Adipose tissue (tissue), 3 donors: ENCODE results near the gene COL25A1. TPM values are rescaled to one million over a fixed set of nuclear protein-coding genes. Genes with fewer than 3 reads are reported as not detected.

Experiments used
- H3K27ac ChIP-seq: one replicate; pipeline ENCODE4 v1.5.1; 2013; ENCODE audit warnings: low read depth, low read length
- WGBS, 3 donors: extraction: QIAGEN DNeasy Blood & Tissue Kit; methylation state at CpG; one replicate each; pipeline ENCODE4 v1.1.7; 2013; 5-methylcytosine and 5-hydroxymethylcytosine counted together
- polyA plus RNA-seq, 3 donors: library from polyadenylated mRNA; stranded (reverse); fragments of 200-250 nt; gene quantifications; one replicate each; pipeline ENCODE4 v1.2.3, GENCODE V29; 2013
- donor health status: healthy with polysubstance abuse.
- donor health status: Bipolar disorder and iron deficiency.
- donor health status: healthy.

COL25A1 gene
- polyA plus RNA-seq, 3 donors: 0.32 to 2.1 (median 1.2) TPM

DNA sequence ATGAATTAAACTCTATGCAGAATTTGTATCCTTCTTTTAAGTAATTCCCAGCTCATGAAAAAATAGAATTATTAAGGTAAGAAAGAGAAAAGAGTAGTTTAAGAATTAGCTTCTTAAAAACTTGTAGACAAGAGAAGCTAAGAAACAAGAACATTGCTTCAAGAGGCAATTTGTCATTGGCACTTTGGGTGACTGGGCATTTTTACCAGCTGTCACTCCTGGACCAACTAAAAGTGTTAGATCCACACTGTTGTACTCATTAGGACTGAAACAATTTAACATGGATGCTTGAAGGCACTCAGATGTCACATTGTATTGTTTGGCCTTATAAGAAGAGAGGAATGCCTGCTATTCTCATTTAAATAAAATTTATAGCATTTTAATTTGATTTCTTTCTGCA, 7.4 kb downstream of the COL25A1 start:
- H3K27ac ChIP-seq: no peak overlapping the region

GRCh38 chr4:109294468-109295020, 7.9 kb downstream of the COL25A1 start:
- H3K27ac ChIP-seq: no peak overlapping the region

DNA sequence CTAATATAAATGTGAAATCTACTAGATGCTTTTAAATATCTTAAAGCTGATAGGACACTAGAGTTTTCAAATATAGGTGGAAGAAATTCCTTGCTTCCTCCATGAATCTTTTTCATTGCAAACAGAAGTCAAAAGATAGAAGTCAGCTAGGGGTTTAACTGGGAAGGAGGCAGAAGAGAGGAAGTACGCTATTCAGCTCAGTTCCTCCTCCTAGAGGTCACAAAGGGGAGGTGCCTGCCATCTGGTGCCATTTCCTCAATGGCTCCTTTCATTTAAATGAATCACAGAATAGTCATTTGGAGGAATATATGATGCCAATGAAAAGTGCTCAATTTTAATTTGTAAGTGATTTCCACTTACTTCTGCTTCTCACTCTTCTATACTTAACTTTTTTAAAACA, 8.5 kb downstream of the COL25A1 start:
- no peak overlapping the region for H3K27ac ChIP-seq
- WGBS, 3 donors: 40 to 52% (median 40%) methylated on average over 1 of the region's 1 CpG

More at GRCh38 chr4:109294468-109295020, 7.9 kb downstream of the COL25A1 start:
- WGBS, 3 donors: 85 to 92% (median 86%) methylated on average over 4 of the region's 4 CpGs

DNA sequence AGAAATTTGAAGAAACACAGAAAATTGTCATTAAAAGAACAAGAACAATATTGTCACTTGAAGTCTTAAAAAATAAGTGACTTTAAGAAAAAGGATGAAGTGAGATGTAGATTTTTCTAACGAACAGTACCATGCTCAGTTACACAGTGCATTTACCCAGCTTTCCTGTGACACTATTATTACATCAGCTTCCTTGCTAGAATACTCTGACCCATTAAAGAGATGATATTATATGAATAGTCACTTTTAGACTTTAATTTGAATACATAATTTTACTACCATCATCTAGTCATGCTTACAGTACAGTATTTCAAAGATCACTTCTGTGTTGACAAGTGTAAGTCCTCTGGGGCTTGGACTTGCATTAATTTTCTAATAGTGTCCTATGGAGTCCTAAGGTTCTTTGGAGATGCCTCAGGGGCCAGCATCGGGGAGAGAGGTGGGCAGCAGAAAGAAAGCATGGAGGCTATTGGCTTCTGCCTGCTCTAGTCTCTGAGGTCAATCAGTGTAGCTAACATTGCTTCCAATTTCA, 10.7 kb downstream of the COL25A1 start:
- H3K27ac ChIP-seq: no peak overlapping the region
- WGBS, 3 donors: 77 to 90% (median 88%) methylated on average over 2 of the region's 2 CpGs

- no peak overlapping the region for H3K27ac ChIP-seq
- WGBS, 3 donors: 74 to 93% (median 92%) methylated on average over 3 of the region's 3 CpGs
These were observed 11.5 kb downstream of the COL25A1 start for GRCh38 chr4:109290918-109291317.

GRCh38 chr4:109278594-109279031, 23.8 kb downstream of the COL25A1 start:
- 34 to 69% (median 45%) methylated on average over 3 of the region's 3 CpGs for WGBS, 3 donors
- H3K27ac ChIP-seq: no peak overlapping the region

DNA sequence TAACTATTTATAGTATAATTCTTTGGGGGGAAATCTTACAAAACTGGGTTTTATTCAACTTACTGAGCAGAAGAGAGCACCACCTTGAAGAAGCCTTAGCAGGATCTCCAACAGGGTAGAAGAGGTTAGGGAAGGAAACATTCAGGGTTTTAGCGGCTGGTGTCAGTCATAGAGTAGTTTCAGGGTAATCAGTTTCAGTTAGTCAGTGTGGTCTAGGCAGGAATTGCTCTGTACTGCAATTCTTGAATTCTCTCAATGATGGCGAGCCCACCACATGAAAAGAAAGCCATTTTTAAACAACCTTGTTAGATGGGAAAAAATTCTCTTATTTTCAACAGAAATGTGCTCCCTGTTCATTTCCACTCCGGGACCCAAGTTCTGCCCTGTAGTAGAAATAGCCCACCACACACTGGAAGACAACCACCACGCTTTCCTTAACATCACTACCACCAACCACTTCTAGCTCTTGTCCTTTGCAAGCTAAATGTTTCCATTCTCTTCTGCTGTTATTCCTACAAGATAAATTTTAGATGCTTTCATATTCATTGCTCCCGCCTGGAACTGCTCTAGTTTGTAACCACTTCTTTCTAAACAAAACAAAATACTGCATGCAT, 25.9 kb downstream of the COL25A1 start:
- WGBS, 3 donors: 91 to 94% (median 93%) methylated on average over 5 of the region's 5 CpGs
- no peak overlapping the region for H3K27ac ChIP-seq

- 82 to 89% (median 88%) methylated on average over 6 of the region's 6 CpGs for WGBS, 3 donors
- no peak overlapping the region for H3K27ac ChIP-seq
These were observed 27.3 kb downstream of the COL25A1 start for GRCh38 chr4:109275066-109275745.

DNA sequence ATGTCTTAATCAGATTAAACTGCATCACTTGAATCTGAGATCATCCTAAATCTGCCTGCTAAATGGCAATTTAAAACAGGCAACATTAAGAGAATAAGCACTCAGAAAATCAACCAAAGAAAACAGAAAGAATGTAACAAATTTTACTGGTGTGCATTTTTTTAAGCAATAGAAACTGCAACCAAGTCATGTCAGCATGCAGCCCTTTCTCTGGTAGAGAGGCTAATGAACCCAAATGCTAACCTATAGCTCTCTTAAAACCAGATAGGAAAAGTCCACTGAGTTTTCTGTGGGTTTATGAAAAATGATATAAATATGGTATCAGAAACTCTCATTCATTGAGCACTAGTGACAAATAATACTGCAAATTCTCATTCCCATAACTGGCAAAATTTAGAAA, 35.6 kb downstream of the COL25A1 start:
- no peak overlapping the region for H3K27ac ChIP-seq

DNA sequence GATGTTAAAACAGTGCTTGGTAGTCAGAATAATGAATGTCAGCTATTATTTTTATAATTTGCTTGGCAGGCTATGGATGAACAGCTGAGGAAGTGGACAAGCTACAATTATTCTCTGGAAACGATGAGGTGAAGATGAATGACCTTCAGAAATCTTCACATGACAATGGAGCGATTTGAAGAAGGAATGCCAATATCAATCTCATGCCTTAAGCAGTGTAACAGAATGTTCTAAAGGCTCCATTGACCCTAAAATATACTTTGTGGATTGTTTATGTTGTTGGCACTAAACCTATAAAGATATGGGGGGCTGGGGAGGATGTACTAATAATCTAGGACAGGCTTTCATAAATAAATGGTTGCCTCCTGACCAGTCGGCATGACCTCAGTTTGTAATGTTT, 36.2 kb downstream of the COL25A1 start:
- WGBS, 3 donors: 60 to 67% (median 67%) methylated on average over 3 of the region's 3 CpGs
- H3K27ac ChIP-seq: no peak overlapping the region

GRCh38 chr4:109263721-109264120, 38.7 kb downstream of the COL25A1 start:
- H3K27ac ChIP-seq: no peak overlapping the region
- WGBS, 3 donors: 82 to 90% (median 84%) methylated on average over 4 of the region's 4 CpGs

DNA sequence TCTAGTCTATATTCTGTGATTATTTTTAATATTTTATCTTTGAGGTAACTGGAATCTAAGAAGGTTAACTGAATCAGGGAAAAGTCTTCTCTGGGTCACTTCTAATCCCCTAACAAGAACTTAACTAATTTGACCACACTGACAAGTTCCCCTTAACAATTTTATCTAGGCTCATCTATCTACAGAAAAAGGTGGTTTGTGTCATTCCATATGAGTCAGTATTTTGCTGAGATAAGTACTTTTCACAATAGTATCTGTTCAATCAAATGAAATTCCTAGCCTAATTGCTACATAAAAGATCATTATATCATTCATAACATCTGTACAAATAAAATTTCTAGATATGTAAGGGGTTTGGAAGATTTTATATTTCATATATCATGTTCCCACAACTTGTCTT, 45.6 kb downstream of the COL25A1 start:
- H3K27ac ChIP-seq: no peak overlapping the region

DNA sequence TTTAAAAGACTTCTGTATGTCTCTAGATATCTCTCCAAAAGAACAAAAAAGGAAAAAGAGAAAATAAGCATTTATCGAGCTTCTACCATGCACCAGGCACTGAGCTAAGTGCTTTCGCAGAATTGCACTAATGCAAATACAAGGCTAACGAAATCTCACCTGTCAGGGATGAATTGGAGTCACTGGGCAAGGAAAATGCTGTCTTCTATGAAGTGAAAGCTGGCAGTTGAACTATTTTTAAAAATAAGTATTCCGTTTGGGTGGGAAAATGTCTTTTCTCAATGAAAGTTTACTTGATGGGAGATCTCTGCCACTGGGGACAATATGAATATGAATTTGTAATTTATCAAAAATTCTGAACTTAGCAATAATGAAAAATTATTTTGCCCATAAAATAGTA, 47.6 kb downstream of the COL25A1 start:
- no peak overlapping the region for H3K27ac ChIP-seq
- WGBS, 3 donors: 88 to 90% (median 90%) methylated on average over 4 of the region's 4 CpGs

DNA sequence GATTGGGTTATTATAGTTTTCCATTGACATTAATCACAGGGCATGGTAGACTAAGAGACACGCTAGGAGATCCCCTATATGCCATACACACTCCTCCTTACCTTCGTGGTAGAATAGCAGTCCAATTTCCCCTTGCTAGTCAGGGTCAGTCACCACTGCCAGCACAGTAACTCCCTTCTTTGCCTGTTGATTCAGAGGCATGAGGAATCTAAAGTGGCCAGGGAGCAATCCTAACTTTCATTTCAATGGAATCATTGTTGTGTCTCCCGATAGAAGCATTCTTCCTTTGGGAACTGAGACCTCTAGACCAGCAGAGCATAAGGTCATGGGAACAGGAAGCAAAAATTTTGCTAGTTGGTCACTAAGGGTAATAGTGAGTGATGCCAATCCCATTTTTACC, 51.1 kb downstream of the COL25A1 start:
- 50 to 77% (median 69%) methylated on average over 3 of the region's 3 CpGs for WGBS, 3 donors

GRCh38 chr4:109248322-109248900, 54.0 kb downstream of the COL25A1 start:
- no peak overlapping the region for H3K27ac ChIP-seq
- 86 to 97% (median 86%) methylated on average over 4 of the region's 4 CpGs for WGBS, 3 donors

More for the DNA sequence above, 51.1 kb downstream of the COL25A1 start:
- no peak overlapping the region for H3K27ac ChIP-seq

DNA sequence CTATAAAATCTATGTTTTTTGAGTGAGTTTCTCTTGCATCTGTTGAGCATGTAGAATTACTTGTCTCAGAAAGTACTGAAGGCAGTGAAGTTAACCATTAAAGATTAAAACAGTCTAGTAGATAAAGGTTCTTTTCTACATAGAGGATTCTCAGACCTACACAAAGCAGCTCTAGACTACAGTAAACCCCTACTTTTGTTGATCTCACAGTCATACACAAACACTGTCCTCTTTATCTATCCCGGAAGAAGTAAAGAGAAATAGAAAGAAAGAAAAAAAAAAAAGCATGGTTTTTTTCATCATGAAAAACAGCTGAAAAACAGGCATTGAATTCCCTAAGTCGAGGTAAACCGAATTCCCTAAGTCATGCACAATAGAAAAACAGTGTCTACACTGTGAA, 58.6 kb downstream of the COL25A1 start:
- 69 to 88% (median 87%) methylated on average over 3 of the region's 3 CpGs for WGBS, 3 donors
- no peak overlapping the region for H3K27ac ChIP-seq

DNA sequence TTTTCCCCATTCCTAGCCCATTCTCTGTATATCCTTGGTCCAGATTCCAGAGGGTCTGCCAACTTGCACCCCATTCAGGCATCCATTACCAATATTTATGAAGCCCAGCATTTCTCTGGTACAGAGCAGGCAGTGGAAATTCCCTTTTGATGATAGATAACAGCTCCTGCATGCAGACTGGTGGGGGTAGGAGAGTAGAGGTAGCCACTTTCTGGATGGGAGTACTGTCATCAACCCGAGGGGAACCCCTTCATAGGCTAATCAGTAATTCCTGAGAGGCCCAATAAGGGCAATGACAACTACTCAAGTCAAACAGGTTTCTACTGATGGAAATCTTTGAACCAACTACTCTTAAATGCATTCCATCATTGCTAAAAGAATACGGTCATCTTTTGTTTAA, 63.7 kb downstream of the COL25A1 start:
- 64 to 84% (median 80%) methylated on average over 2 of the region's 2 CpGs for WGBS, 3 donors
- H3K27ac ChIP-seq: no peak overlapping the region

GRCh38 chr4:109235683-109236082, 66.8 kb downstream of the COL25A1 start:
- WGBS, 3 donors: 92 to 98% (median 95%) methylated on average over 1 of the region's 1 CpG
- H3K27ac ChIP-seq: no peak overlapping the region

GRCh38 chr4:109234596-109234995, 67.9 kb downstream of the COL25A1 start:
- H3K27ac ChIP-seq: no peak overlapping the region
- 92 to 95% (median 93%) methylated on average over 2 of the region's 2 CpGs for WGBS, 3 donors
